ENCODE results near the gene MRPS10.

- no peak for TF ChIP-seq EZH2 (IDR thresholded peaks at IDR 0.05; ENCODE audit: insufficient read depth, poor library complexity, severe bottlenecking)
- TF ChIP-seq EZH2phosphoT487 (IDR thresholded peaks at IDR 0.05; ENCODE audit: insufficient read depth, low read depth) = no peak
These were observed 16.3 kb downstream of the MRPS10 start for GRCh38 chr6:42201382-42201781.
